NT2/D1 (cell line): Measurements from ENCODE around the gene DCLRE1A.

Experiments used
- DNase-seq: peaks from one replicate; pipeline ENCODE4 v3.0.0-alpha.2; 2011; ENCODE audit warnings: low read depth, low spot score
- H3K27me3 ChIP-seq: 2 replicates; pipeline ENCODE4 v1.6.0; 2011; ENCODE audit warnings: mild to moderate bottlenecking; ENCODE audit not compliant: insufficient read length, insufficient read depth
- H3K36me3 ChIP-seq: 2 replicates; pipeline ENCODE4 v1.6.1; 2011; ENCODE audit warnings: mild to moderate bottlenecking, low read length, mixed read lengths; ENCODE audit not compliant: insufficient read depth, insufficient read length
- H3K4me1 ChIP-seq: 2 replicates; pipeline ENCODE4 v1.5.1; 2011; ENCODE audit not compliant: insufficient read depth, insufficient read length
- H3K4me3 ChIP-seq: 2 replicates; pipeline ENCODE4 v1.5.1; 2011; ENCODE audit warnings: low read depth; ENCODE audit not compliant: insufficient read length
- H3K9ac ChIP-seq: 2 replicates; pipeline ENCODE4 v1.6.0; 2011; ENCODE audit warnings: low read depth; ENCODE audit not compliant: insufficient read length
- H3K9me3 ChIP-seq: 2 replicates; pipeline ENCODE4 v1.5.1; 2011; ENCODE audit warnings: mild to moderate bottlenecking, low read length; ENCODE audit not compliant: insufficient read depth
- SUZ12 ChIP-seq: IDR thresholded peaks from 2 replicates; pipeline ENCODE4 v1.6.1; 2011; ENCODE audit not compliant: insufficient read length, insufficient read depth; ENCODE audit errors: extremely low read depth
- YY1 ChIP-seq: IDR thresholded peaks from 2 replicates; pipeline ENCODE4 v1.6.1; 2011; ENCODE audit not compliant: insufficient read length, insufficient read depth
- ZNF274 ChIP-seq: IDR thresholded peaks from 2 replicates; pipeline ENCODE4 v1.6.1; 2011; ENCODE audit warnings: mild to moderate bottlenecking, low read depth, low read length

DCLRE1A gene

DNA sequence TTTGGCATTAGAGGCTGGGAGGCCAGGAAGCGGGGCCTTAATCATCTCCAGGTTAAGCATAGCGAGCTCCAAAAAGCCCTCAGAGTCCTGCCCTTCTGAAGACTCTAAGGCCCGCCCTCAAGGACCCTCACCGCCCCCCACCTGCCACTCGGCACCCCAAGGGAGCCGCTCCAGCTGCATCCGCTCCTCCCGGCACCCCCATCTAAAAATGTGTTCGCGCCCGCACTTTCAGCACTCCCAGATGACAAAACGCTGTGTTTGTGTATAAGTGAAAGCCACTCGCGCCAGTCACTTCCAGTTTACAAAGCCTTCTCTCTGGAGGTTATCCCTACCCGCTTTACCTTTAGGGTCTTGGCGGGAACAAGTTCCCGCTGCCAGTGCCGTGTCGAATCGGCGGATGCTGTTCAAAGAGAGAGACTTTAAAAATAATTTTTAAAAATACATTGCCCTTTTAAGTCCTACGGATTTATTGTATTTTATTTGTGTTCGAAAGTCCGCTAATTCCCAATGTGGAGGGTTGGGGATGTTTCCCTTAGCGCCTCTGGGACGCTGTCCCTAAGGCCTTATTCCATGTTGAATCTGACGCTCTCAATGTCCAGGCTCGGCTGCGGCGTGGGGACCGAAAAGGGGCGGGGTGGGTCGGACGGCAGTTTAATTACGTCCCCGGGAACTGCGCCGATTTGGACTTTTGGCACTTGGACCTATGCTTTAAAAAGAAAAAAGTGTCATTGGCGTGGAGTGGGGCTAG lies at the start of gene DCLRE1A, which contains the start of gene NHLRC2:
TSS of gene DCLRE1A (minus strand) at position 70 of the 748 bp plus-strand sequence. CDS start 900 bp downstream, outside the sequence.
TSS of gene NHLRC2 (plus strand) at position 649 of the 748 bp plus-strand sequence. CDS start 212 bp downstream, outside the sequence.
- H3K9ac ChIP-seq = peak within 1 kb of the TSS; percentile 90
- H3K9me3 ChIP-seq = no peaks in the 10 kb centered on the region
- DNase-seq = peak; percentile 51
- peak within 1 kb of the TSS; percentile 80 for H3K4me3 ChIP-seq
- H3K36me3 ChIP-seq = peaks cover 18% of the 10 kb centered on the region
- no peaks in the 10 kb centered on the region for H3K27me3 ChIP-seq
- TF ChIP-seq YY1 = no peak
- no peak for TF ChIP-seq ZNF274
- TF ChIP-seq SUZ12 = no peak
- H3K4me1 ChIP-seq = no peaks in the 10 kb centered on the region

DNA sequence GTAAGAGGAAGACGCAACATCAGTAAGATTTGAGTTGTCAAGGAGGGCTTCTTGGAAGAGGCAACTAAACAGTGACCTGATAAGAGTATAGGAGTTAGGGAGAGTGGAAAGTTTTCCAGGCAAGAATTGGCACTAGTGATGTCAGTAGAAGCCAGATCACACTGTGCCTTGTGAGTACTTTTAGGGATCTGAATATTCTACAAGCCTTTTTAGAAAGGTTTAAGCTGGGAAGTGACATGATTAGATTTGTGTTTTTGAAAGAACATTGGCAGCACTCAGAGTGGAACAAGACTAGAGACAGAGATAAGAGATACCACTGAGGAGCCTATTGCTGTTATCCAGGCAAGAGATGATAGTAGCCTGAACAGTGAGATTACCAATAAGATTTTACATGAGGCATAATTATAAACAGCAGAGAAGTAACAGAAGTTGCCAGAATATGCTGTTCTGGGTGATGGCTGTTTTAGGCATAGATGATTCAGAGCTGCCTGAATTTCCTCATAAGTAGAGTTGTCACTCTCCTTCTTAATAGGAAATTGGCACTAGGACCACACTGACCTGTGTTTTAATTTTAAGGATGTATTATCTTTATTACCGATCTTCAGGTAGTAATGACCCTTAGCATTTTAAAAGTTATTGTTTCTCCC lies 46.2 kb upstream of the DCLRE1A start:
- Histone ChIP-seq H3K4me3 (no peak overlapping the region), H3K9me3 (no peaks in the 10 kb centered on the region), H3K27me3 (no peaks in the 10 kb centered on the region), H3K9ac (no peak overlapping the region), H3K4me1 (no peaks in the 10 kb centered on the region), H3K36me3 (peaks cover 24% of the 10 kb centered on the region)
- TF ChIP-seq YY1 = no peak
- TF ChIP-seq SUZ12 = no peak
- TF ChIP-seq ZNF274 = no peak
- DNase-seq = no peak

DNA sequence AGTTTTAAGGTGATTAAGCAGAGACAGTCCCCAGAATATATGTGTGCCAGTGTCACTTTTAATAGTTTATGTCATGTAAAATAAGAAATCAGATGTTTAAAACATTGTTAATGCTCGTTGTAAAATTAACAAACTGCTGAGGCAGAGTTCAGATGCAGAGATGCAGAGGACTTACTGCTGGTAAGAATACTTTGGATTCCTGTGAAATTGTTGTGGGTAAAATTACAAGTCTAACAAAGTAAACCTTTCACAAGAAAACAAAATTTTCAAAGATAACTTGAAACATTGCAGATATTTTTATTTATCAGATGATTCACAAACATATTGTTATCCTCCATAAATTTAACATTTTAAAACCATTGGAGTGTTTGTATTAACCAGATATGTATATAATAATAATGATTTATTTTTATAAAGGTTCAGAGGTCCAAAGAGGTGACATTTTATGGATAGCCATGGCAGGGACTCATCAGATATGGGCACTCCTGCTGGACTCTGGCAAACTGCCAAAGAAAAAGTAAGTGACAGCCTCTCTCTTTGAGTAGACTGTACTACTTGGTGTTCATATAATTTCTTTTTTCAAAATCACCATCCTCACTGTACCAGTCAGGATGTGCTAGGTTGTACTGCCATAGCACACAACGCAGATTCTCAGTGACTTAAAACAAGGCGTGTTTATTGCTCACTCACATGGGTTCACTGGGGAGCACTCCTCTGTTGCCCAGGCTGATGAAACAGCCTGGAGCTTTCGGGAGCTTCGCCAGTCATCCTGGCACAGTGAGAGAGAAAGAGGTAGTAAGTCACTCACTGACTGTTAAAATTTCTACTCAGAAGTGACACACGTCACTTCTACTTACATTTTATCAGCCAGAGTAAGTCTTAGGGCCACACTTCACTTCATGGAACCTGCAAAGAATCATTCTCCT lies 44.1 kb upstream of the DCLRE1A start:
- Histone ChIP-seq H3K4me3 (no peak overlapping the region), H3K9me3 (no peaks in the 10 kb centered on the region), H3K4me1 (no peaks in the 10 kb centered on the region), H3K36me3 (peaks cover 12% of the 10 kb centered on the region), H3K27me3 (no peaks in the 10 kb centered on the region), H3K9ac (no peak overlapping the region)
- DNase-seq = no peak
- no peak for TF ChIP-seq ZNF274
- no peak for TF ChIP-seq YY1
- no peak for TF ChIP-seq SUZ12

DNA sequence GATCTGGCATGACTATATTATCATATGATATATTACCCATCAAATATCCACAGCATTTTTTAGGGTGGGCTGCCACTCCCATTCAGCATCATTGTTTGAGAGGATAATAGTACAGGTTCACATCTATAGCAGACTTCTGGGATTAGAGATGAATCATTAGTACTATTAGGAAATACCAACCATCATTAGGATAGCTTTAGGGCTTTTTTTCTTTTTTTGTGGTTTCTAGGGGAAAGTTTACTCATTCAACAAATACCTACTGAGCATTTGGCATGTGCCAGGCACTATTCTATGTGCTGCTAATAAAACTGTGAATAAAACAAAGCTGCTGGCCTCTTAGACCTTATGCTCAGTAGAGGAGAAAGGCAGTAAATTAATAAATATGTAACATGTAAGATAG lies 41.1 kb upstream of the DCLRE1A start:
- peaks cover 4% of the 10 kb centered on the region for H3K36me3 ChIP-seq
- no peaks in the 10 kb centered on the region for H3K9me3 ChIP-seq
- no peaks in the 10 kb centered on the region for H3K4me1 ChIP-seq
- H3K9ac ChIP-seq = no peak overlapping the region
- H3K4me3 ChIP-seq = no peak overlapping the region
- H3K27me3 ChIP-seq = no peaks in the 10 kb centered on the region
- no peak for TF ChIP-seq SUZ12
- TF ChIP-seq ZNF274 = no peak
- TF ChIP-seq YY1 = no peak
- DNase-seq = no peak

DNA sequence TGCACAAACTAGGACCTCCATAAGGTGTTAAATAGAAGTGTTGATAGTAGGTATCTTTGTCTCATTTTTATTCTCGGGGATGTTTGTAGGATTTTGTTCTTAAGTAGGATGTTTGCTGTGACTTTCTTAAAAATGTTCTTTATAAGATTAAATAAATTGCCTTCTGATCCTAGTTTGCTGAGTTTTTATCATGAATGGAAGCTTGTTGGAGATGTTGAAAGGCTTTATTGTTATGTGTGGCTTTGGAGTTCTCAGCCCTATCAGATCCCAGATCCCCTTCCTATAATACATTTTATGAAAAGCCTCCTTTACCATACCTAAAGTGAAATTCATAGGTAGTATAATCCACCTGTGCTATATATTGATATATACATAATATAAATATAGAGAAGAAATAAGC lies 40.7 kb upstream of the DCLRE1A start:
- TF ChIP-seq ZNF274 (no peak), YY1 (no peak), SUZ12 (no peak)
- H3K4me1 ChIP-seq = no peaks in the 10 kb centered on the region
- no peaks in the 10 kb centered on the region for H3K9me3 ChIP-seq
- no peaks in the 10 kb centered on the region for H3K27me3 ChIP-seq
- peaks cover 4% of the 10 kb centered on the region for H3K36me3 ChIP-seq
- no peak overlapping the region for H3K9ac ChIP-seq
- no peak overlapping the region for H3K4me3 ChIP-seq
- DNase-seq = no peak

DNA sequence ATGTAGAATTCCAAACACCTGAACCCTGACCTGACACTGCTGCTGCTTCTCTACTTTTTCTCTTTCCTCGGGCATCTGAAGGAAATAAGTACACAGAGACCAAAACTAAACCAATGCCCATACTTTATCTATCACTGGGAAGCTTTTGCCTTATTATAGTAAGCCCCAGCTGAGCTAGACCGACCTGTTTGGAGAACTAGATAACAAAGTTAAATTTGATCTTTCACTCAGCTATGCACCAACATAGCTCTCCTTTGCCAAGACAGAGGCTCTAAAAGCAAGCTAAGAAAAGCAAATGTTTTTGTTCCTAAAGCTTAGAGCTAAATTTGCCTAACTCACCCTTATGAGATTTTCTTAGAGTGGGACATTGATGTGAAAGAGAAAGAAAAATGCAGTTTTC lies 39.7 kb upstream of the DCLRE1A start:
- TF ChIP-seq YY1 (no peak), ZNF274 (no peak), SUZ12 (no peak)
- Histone ChIP-seq H3K9ac (no peak overlapping the region), H3K27me3 (no peaks in the 10 kb centered on the region), H3K9me3 (no peaks in the 10 kb centered on the region), H3K4me3 (no peak overlapping the region), H3K4me1 (no peaks in the 10 kb centered on the region), H3K36me3 (peaks cover 4% of the 10 kb centered on the region)
- DNase-seq = no peak
